ENCODE measurements around the gene MYO7A. TPM values are rescaled to one million over a fixed set of nuclear protein-coding genes. Genes with fewer than 3 reads are reported as not detected.

Gene MYO7A
- total and polyA plus RNA-seq, 2 of the 8 experiments (the other 6 are each of a cell fraction or from before 2014, with no cell fraction given) = 1.5 to 1.9 TPM

GRCh38 chr11:77122576-77123212 is 5.4 kb upstream of the MYO7A start:
- Histone ChIP-seq H3K4me2 (ENCODE audit: insufficient read depth in 1 of 2, low read depth in 2 of 2, low read length in 2 of 2) (no peak overlapping the region), H2BK20ac (ENCODE audit: low read length) (no peak overlapping the region), H2BK15ac (ENCODE audit: low read length) (no peak overlapping the region), H2AFZ (ENCODE audit: low read length) (no peak overlapping the region), H3K9me3 (ENCODE audit: insufficient read depth in 2 of 2, low read depth in 1 of 2, low read length in 1 of 2) (no peaks in the 10 kb centered on the region), H2BK12ac (ENCODE audit: low read depth, low read length) (no peak overlapping the region), H3K23ac (ENCODE audit: insufficient read length) (no peak overlapping the region), H3K4ac (replicated peaks; ENCODE audit: insufficient read length, low read depth, low read length) (no peak overlapping the region), H3K14ac (ENCODE audit: insufficient read length) (no peak overlapping the region), H4K8ac (ENCODE audit: extremely low read depth, insufficient read depth, low read length) (peak overlapping the region; percentile 63; the same call in 1 of the 2 replicates), H4K5ac (ENCODE audit: insufficient read length, low read depth, low read length) (no peak overlapping the region), H3K36me3 (ENCODE audit: control insufficient read depth in 2 of 4, insufficient read depth in 4 of 4, low read length in 3 of 4) (no peaks in the 10 kb centered on the region; a peak in 1 of 8 replicates), H2BK120ac (replicated peaks; ENCODE audit: low read depth, low read length) (no peak overlapping the region), H3K27ac (ENCODE audit: low read depth, low read length) (no peak overlapping the region), H3K79me2 (ENCODE audit: control insufficient read depth in 1 of 2, insufficient read depth in 2 of 2, low read length in 2 of 2) (no peaks in the 10 kb centered on the region), H2BK5ac (ENCODE audit: low read depth, low read length) (no peak overlapping the region), H3K4me3 (ENCODE audit: extremely low read depth in 1 of 4, insufficient read depth in 2 of 4, low read depth in 3 of 4, low read length in 4 of 4) (no peak overlapping the region), H2AK5ac (ENCODE audit: low read depth, low read length) (no peak overlapping the region), H4K91ac (replicated peaks; ENCODE audit: insufficient read length, low read length) (no peak overlapping the region), H3K56ac (replicated peaks; ENCODE audit: insufficient read length, low read depth, low read length) (no peak overlapping the region), H4K20me1 (replicated peaks in 1 of 2; ENCODE audit: control insufficient read depth in 1 of 2, insufficient read depth in 2 of 2, low read length in 2 of 2) (no peaks in the 10 kb centered on the region), H3K27me3 (replicated peaks in 1 of 4; ENCODE audit: control insufficient read depth in 3 of 4, extremely low read depth in 1 of 4, insufficient read depth in 3 of 4, low read length in 3 of 4) (0 out of 7 replicates have a peak, but pooled peaks cover 0 to 1% (median 0%) of the 10 kb centered on the region in 4 experiments), H3K4me1 (replicated peaks in 1 of 4; ENCODE audit: control insufficient read depth in 3 of 4, insufficient read depth in 4 of 4, low read length in 3 of 4) (peaks cover 2 to 10% (median 3%) of the 10 kb centered on the region in 4 experiments), H3K18ac (ENCODE audit: extremely low read depth, low read length) (no peak overlapping the region), H3K9ac (replicated peaks in 1 of 4; ENCODE audit: extremely low read depth in 1 of 4, low read depth in 3 of 4, low read length in 3 of 4) (no peak overlapping the region), H3K23me2 (ENCODE audit: low read depth, low read length) (0 out of 2 replicates have a peak, but pooled peaks cover 5% of the 10 kb centered on the region), H3K79me1 (ENCODE audit: low read depth, low read length) (no peaks in the 10 kb centered on the region)
- POLR2A ChIA-PET (ENCODE audit: partially characterized antibody) = interaction anchor here (1.1 to 1.3 kb wide), 2 partner anchors 10 to 51 kb away, joined by 3 read pairs; no protein-coding TSS in a partner anchor
- CTCF ChIA-PET (ENCODE audit: partially characterized antibody) = interaction anchor here (1.3 to 13.9 kb wide), 9 partner anchors 7 to 76 kb away, joined by 3 to 170 read pairs (median 7); no protein-coding TSS in a partner anchor
- no peak for TF ChIP-seq EP300 (IDR thresholded peaks at IDR 0.05; ENCODE audit: borderline replicate concordance in 1 of 2, low read depth in 2 of 2, low read length in 2 of 2)
- TF ChIP-seq RXRA (IDR thresholded peaks at IDR 0.05; ENCODE audit: insufficient read depth, low read depth, low read length) = no peak
- TF ChIP-seq RNF2 (IDR thresholded peaks at IDR 0.05; ENCODE audit: borderline replicate concordance, low read depth, low read length, missing control alignments, poor library complexity, severe bottlenecking) = no peak
- TF ChIP-seq ZNF274 (IDR thresholded peaks at IDR 0.05; ENCODE audit: borderline replicate concordance, extremely low read depth, low read length) = no peak
- no peak for TF ChIP-seq NRF1 (IDR thresholded peaks at IDR 0.05; ENCODE audit: low read depth, low read length)
- TF ChIP-seq GABPA (IDR thresholded peaks at IDR 0.05; ENCODE audit: borderline replicate concordance, insufficient read depth, low read length) = no peak
- no peak for TF ChIP-seq SP1 (IDR thresholded peaks at IDR 0.05; ENCODE audit: low read depth, low read length)
- no peak for TF ChIP-seq SP4 (IDR thresholded peaks at IDR 0.05; ENCODE audit: low read length)
- no peak for TF ChIP-seq TCF12 (IDR thresholded peaks at IDR 0.05; ENCODE audit: low read depth, low read length)
- no peak for TF ChIP-seq HDAC2 (IDR thresholded peaks at IDR 0.05; ENCODE audit: borderline replicate concordance in 1 of 2, low read depth in 2 of 2, low read length in 2 of 2)
- no peak for TF ChIP-seq BRCA1 (IDR thresholded peaks at IDR 0.05; ENCODE audit: low read depth, low read length)
- FAIRE-seq = no peak
- no peak for DNase-seq (ENCODE audit: low read depth in 1 of 2, low spot score in 2 of 2)
- 95% methylated on average over 7 of the region's 7 CpGs; no CpG with 5 or more reads in 1 of the 2 experiments for WGBS, 2 experiments (ENCODE audit: extremely low coverage in 1 of 2, insufficient coverage in 1 of 2, insufficient read length in 1 of 2, insufficient replicate concordance in 2 of 2, low coverage in 1 of 2, low lambda C conversion rate in 2 of 2, missing lambda C conversion rate in 1 of 2)
